Measurements from ENCODE around the gene MAP4K2. TPM values are rescaled to one million over a fixed set of nuclear protein-coding genes. Genes with fewer than 3 reads are reported as not detected.

MAP4K2 gene
- total and polyA plus RNA-seq, 2 experiments from 2014 or later: 9.9 to 42.6 TPM

DNA sequence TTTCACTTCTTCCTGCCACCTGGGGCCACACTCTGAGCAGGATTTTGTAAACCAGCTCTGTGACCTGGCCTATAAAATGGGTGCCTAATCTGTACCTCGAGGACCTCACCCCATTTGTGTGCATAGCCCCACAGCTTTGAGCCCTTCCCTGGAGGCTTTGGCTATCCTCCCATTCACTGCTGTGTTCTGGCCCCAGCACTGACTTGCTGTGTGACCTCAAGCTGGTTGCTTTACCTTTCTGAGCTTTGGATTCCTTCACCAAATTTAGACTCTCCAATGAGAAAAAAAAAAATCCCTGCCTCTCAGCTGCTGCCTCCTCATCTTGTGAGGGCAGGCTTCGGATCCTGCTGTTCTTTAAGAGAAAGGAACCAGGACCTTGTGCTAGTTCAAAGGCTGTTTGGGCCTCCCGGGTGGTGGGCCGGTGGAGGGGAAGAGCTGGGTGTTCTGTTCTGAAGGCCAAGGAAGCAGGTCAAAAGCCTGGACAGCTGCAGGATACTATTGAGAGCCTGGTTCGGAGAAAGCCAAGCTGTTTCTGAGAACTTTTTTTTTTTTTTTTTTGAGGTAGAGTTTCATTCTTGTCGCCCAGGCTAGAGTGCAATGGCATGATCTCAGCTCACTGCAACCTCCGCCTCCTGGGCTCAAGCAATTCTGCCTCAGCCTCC is 42.1 kb downstream of the MAP4K2 start (continued):
- TF ChIP-seq ZNF462 (CRISPR knock-in tag; IDR thresholded peaks at IDR 0.05) (no peak), EZH2 (IDR thresholded peaks at IDR 0.05; ENCODE audit: low read depth, unreplicated experiment) (no peak), STAT1 (IDR thresholded peaks at IDR 0.05; ENCODE audit: unreplicated experiment) (no peak), CREB1 (CRISPR knock-in tag; IDR thresholded peaks at IDR 0.05; ENCODE audit: low read depth) (no peak), JUNB (IDR thresholded peaks at IDR 0.05; ENCODE audit: unreplicated experiment) (no peak)
- TF ChIP-seq, protein P1, sequence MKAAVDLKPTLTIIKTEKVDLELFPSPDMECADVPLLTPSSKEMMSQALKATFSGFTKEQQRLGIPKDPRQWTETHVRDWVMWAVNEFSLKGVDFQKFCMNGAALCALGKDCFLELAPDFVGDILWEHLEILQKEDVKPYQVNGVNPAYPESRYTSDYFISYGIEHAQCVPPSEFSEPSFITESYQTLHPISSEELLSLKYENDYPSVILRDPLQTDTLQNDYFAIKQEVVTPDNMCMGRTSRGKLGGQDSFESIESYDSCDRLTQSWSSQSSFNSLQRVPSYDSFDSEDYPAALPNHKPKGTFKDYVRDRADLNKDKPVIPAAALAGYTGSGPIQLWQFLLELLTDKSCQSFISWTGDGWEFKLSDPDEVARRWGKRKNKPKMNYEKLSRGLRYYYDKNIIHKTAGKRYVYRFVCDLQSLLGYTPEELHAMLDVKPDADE (IDR thresholded peaks at IDR 0.05): no peak
